Measurements from ENCODE around the gene RBM20.
A peak's percentile ranks its signal among the peaks of the same experiment; 100 is the strongest.
"Not testable (repeated sequence)": the region's sequence is repeated elsewhere in the genome, so short reads cannot be mapped to it uniquely, and the experiment has no call there.

RBM20 gene

GRCh38 chr10:110767601-110768000 lies 123.5 kb downstream of the RBM20 start:
- not testable (repeated sequence) for DNase-seq

DNA sequence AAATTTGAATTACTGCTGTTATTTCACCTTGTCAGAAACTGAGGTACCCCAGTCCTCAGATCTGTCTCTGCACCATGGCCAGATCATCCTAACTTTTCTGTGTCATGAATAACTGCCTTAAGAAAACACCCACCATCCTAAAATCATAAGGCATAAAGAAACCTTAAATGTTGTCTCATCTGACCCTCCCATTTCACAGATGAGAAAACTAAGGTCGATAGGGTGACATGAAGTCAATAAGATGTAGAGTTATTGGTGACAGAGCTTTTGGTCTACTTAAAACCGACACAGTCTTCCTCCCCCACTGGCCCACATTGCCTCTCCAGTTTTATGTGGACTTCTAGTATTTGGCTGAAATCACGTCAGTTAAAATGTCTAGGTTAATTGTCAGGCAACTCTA lies 126.1 kb downstream of the RBM20 start:
- no peak for DNase-seq

DNA sequence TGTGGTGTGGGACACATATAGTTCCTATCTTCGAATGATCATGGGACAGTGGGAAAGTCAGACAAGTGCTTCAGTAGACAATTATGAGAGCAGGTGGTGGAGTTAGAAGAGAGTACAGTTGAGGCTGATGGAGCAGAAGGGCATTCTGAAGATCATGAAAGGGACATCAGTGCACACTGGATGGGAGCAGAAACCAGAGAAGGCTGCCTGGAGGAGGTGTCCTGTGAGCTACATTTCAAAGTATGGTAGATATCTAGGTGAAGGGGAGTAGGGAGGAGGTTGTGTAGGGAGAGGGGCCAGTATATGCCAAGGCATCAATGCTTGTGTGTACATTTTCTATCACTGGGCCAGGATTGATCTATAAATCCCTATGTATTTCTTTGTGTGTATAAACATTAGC lies 127.3 kb downstream of the RBM20 start:
- DNase-seq: no peak

DNA sequence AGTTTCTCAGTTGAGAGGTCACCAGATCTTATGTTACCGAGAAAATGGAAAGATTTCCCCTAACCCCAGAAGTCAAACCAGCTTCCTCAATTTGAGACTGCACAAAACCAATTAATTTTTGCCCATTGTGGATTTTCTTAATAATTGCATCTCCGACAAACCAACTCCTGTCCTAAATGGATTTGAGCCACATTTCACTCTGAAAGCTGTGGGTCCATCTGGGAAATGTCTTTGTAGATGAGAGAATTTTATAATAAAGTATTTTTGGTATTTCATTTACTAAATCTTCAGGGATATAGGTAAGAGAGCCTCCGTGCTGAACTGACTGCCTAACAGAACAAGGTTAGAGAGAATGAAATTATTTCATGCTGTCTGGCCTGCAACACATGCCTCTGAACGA lies 127.9 kb downstream of the RBM20 start:
- DNase-seq: no peak

DNA sequence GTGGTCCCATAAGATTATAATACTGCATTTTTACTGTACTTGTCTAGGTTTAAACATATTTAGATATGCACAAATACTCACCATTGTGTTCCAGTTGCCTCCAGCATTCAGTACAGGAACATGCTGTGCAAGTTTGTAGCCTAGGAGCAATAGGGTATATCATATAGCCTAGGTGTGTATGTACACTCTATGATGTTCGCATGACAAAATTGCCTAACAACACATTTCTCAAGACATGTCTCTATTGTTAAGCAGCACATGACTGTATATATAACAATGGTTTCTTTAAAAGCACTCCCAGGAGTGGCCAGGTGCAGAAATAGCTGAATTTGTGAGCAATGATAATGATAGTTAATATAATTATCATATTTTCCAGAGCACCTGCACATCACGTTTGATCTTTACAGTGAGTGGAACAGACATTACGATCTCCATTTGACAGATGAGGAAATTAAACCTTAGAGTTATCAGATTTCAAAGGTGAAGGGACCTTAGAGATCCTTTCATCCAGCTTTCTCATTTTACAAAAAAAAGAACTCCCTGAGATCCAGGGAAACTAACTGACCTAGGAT lies 128.4 kb downstream of the RBM20 start:
- no peak for DNase-seq

- DNase-seq: no peak
These were observed 129.5 kb downstream of the RBM20 start for GRCh38 chr10:110773693-110774068.

DNA sequence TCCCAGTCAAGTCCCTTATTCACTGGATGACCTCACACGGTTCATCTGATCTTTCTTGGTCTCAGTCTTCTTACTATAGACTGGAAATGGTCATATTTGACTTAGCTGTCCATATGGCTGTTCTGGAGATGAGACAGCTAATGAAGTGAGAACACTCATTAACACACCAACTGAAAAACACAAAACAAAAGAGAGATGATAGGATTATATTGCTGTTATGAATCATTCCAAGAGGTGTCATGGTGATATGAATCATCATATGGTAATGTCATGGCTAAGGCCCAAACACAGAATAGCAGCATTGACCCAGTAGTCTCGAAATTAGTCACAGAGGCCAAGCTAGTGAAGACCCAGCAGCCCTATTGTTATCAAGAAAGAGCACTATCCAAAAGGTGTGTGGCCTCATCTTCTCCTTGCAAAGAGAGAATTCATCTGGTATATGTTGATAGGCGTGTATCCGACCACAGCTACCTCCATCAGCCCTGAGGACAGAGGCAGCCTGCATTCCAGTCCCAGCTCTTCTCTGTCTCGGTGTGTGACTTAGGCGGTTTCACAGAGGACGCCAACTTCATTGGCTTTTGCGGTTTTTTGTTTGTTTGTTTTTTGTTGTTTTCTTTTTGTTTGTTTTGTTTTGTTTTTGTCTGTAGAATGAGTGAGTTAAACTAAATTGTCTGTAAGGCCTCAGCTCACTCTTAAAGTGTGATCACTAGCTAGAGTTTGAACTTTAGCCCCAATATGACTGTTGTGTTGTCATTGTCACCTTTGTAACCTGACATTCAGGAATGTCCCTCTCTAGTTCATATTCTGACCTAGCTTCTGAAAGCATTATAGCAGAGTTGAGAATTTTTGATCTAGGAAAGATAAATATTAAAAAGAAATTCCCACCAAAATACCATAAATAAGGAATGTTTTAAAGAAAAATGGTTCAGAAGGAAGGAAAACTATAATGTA lies 130.2 kb downstream of the RBM20 start:
- peak; percentile 74 for DNase-seq

- DNase-seq: no peak
These were observed 130.9 kb downstream of the RBM20 start for GRCh38 chr10:110775020-110775375.

DNA sequence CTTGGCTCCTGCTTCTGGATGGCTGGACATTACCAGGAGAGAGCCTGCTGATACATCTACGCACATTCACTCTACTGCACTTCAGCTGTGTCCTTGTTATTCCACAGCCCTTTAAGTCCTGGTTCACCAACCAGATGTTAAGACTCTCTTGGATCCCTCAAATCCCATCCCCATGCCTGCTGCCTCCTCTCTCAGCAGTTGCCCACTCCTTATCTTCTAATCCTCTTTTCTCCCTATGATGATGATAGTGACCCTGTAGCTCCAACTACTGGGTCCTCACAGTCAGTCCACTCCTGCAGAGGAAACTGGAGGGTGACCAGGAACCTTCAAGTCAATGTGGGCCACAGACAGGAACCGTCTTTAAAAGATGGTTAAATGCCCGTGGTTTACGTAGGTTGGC lies 131.3 kb downstream of the RBM20 start:
- no peak for DNase-seq

DNA sequence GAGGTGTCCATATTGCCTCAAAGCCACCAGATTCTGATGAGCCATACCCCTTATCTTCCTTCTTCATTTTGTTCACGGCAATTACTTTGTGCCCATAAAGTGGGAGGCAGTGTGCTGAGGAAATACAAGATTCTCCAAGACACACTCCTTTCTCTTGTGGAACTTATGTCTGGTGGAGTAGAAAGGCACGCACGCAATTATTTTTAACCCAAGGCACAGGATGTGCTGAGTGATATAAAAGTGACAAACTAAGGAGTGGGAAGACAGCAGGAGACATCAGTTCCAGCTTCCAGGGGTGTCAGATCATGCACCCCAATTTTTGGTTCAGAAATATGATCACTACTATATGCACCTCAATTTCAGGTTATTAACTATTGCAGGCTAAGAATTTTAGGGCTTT lies 132.9 kb downstream of the RBM20 start:
- DNase-seq: no peak

DNA sequence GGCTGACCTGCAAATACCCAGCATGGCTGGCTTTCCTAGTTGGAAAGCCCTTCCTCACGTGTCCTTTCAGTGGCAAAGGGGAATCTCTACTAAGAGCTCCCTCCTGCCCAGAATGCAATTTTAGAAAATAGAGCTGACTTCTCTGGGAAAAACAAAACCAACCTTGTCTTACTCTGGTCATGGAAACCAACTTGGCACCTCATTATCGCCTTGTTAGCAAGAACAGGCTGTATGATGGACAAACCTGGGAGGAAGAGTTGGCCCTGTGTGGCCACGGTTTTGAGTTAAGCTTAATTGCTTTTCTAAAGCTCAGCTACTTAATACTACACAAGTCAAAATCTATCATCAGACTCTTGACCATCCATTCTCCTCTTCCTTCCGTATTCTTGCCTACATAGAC lies 133.5 kb downstream of the RBM20 start:
- no peak for DNase-seq

DNA sequence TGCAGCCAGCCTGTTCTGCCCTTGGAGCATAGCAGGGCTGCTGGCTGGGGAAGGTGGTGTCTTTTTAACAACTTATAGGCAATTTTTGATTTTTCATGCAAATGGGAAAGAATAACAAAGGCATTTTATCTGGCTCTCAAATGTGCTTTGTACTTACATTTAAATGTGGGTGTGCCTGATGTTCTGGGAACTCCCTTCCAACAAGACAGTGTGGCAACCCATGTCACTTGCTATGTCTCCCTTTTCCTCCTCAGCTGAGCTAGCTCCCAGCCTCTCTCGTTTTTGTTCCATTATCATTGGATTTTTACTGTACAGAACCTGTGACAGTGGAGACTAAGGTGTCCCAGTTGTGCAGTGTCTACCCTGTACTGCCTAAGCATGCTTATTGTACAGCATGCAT lies 134.1 kb downstream of the RBM20 start:
- peak; percentile 49 for DNase-seq

DNA sequence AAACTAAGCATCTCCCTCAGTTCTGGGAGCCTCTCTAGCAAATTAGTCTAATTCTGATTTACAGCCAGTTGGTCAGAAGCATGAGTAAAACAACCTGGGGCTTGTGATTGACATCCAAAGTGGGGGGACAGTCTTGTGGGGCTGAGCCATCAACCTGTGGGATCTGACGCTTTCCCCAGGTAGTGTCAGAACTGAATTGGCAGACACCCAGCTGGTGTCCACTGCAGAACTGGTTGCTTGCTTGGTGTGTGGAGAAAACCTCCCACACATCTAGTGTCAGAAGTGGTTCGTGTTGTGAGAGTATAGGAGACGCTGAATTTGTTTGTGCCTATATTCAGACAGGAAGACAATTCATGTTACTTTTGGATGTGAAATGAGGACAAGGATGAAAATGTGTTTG lies 135.4 kb downstream of the RBM20 start:
- DNase-seq: no peak

DNA sequence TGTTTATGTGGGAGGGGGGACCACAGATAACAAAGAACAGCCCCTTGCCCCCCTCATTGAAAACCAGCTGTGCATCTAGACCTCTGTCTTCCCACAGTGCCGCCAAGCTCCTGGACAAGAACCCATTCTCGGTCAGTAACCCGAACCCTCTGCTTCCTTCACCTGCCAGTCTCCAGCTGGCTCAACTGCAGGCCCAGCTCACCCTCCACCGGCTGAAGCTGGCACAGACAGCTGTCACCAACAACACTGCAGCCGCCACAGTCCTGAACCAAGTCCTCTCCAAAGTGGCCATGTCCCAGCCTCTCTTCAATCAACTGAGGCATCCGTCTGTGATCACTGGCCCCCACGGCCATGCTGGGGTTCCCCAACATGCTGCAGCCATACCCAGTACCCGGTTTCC lies 136.6 kb downstream of the RBM20 start:
- DNase-seq: no peak

- no peak for DNase-seq
These were observed 137.0 kb downstream of the RBM20 start for GRCh38 chr10:110781139-110781538.

DNA sequence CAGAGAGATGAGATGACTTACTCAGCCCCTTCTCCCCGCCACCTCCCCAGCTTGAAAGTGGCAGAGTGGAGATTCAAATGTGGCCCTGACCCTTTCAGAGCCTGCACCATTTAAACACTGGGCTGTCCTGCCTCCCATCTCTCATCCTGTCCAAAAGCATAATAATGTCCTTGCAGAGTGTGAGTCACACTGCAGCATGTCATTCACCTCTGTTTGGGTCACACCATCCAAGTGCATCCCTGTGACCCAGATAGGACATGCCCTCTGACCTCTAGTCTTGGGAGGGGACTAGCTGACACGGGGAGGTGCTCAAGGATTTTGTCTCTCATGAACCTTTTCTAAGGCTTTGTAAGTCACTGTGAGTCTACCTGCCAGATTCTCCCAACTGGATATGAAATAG lies 138.5 kb downstream of the RBM20 start:
- DNase-seq: no peak

DNA sequence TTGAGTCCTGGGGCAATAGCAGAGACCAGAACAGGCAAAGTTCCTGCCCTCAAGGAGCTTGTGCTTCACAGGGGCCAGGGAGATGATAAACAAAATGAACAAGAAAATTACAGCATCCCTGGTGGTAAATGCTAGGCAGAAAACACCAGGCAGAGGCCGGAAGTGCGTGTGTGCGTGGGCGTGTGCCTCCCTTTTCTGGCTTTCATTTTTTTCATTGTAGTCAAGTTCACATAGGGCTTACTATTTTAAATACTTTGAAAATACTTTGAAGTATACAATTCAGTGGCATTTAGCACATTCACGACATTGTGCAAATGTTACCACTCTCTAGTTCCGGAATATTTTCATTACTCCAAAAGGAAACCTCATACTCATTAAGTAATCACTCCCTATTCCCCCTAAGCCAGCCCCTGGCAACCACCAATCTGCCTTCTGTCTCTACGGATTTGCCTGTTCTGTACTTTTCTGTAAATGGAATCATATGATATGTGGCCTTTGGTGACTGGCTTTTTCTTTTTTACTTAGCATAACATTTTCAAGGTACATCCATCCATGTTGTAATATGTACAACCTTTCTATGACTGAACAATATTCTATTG lies 139.5 kb downstream of the RBM20 start:
- no peak for DNase-seq

GRCh38 chr10:110784198-110784597 lies 140.1 kb downstream of the RBM20 start:
- DNase-seq: no peak

DNA sequence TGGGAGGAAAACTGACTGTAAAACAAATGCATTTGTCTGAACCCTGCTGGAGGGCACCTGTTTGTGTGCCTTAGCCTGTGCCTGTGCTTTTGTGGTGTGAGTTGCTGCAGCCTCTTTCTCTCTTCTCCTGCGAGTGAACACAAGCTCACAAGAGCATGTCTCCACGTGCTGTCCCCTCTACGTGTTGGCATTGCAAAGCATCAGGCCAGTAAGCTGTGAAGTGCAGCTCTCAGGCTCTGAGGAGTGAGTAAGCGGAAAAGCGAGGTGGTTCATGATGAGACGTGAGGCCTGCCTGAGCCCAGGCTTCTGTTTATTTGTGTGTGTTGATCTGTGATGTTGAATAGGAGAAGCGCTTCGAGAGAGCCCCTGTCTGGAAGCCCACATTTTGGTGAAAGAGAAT lies 142.0 kb downstream of the RBM20 start:
- DNase-seq: peak; percentile 33

GRCh38 chr10:110788620-110789385 lies 144.7 kb downstream of the RBM20 start:
- no peak for DNase-seq

- no peak for DNase-seq
These were observed 145.7 kb downstream of the RBM20 start for GRCh38 chr10:110789604-110790433.

DNA sequence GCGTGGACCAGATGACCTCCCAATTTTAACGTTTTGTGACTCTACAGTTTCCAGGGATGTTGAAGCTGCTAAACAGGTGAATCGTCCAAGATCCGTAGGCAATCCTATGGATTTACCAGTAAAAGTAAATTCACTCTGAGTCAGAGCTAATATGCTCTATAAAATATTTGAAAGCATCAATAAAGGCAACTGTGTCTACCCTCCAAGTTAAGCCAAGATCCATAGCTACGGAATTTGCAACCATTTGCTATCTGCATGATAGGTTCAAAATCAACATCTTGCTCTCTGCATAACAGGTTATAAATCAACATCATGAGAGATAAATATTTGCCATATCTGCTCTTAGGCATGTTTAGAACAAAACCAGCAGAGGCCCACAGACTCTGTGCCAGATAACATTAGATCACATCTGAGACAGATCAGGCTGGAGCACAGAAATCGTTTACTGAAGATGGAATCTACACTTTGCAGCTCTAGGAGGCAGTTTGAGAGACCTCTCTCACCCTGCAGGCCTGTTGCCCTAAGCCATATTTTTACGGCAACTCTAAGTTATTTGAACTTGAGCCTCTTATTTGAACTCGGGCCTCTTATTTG lies 146.9 kb downstream of the RBM20 start:
- DNase-seq: no peak

Measured in hematopoietic multipotent progenitor cell treated with erythropoietin and hydrocortisone succinate and interleukin-3 and kit ligand, for 6 days (in vitro differentiated cells).